Measurements from ENCODE around the gene PAGE4. TPM values are rescaled to one million over a fixed set of nuclear protein-coding genes. Genes with fewer than 3 reads are reported as not detected.

The PAGE4 gene
- total and polyA plus RNA-seq, 5 donors = not detected

DNA sequence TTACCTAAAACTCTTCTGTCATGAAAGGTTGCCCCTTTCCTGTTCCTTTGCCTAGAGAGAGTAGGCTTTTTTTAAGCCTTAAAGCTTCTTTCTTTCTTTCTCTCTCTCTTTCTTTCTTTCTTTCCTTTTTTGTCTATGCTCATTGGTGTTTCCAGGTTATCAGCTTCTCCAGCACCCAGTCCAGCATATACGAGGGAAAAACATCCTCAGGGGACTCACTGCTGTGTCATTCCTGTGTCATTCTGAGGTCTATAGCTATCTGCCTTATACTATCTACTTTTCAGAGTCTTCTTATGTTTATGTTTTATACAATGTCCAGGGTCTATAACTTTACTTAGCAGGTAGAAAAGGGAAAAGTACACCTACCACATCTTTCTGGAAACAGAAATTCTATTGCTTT, 39.6 kb downstream of the PAGE4 start:
- WGBS = 24% methylated on average over 1 of the region's 1 CpG
- H3K4me3 ChIP-seq (ENCODE audit: low read length) = no peak overlapping the region

DNA sequence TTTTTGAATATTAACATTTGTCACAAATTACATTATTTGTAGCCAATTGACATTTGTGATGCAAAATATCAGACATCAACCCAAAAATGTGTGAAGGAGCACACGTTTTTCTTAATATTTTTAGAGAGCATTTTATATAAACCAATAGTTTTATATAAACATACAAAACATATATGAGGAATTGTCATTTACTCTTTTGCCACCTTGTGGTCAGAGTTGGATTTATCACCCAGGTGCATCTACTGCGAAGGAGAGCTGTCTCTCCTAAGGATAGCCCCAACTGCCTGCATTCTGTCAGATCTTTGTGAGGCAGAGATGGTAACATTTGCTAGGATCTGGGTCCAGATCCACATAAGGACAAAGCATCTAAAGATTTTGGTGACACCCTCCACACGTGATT, 47.6 kb downstream of the PAGE4 start:
- 10% methylated on average over 3 of the region's 3 CpGs for WGBS
- no peaks in the 10 kb centered on the region for H3K27me3 ChIP-seq (ENCODE audit: control insufficient read depth, insufficient read depth)
- no peak overlapping the region for H3K27ac ChIP-seq (ENCODE audit: low read length)
- DNase-seq (no peak), ATAC-seq (no peak)
- intact Hi-C loops (cut with DNase I) = no loop called here
- peaks cover 4% of the 10 kb centered on the region for H3K4me1 ChIP-seq (ENCODE audit: control insufficient read depth, insufficient read depth, low read length)
- H3K9me3 ChIP-seq (ENCODE audit: control insufficient read depth, low read length) = no peaks in the 10 kb centered on the region
- no peak overlapping the region for H3K4me3 ChIP-seq (ENCODE audit: low read length)

More for the DNA sequence above, 39.6 kb downstream of the PAGE4 start:
- ATAC-seq = no peak
- intact Hi-C loops (cut with DNase I) = no loop called here
- Histone ChIP-seq H3K27ac (ENCODE audit: low read length) (no peak overlapping the region), H3K27me3 (ENCODE audit: control insufficient read depth, insufficient read depth) (no peaks in the 10 kb centered on the region), H3K4me1 (ENCODE audit: control insufficient read depth, insufficient read depth, low read length) (no peaks in the 10 kb centered on the region), H3K9me3 (ENCODE audit: control insufficient read depth, low read length) (no peaks in the 10 kb centered on the region)
- DNase-seq = no peak

DNA sequence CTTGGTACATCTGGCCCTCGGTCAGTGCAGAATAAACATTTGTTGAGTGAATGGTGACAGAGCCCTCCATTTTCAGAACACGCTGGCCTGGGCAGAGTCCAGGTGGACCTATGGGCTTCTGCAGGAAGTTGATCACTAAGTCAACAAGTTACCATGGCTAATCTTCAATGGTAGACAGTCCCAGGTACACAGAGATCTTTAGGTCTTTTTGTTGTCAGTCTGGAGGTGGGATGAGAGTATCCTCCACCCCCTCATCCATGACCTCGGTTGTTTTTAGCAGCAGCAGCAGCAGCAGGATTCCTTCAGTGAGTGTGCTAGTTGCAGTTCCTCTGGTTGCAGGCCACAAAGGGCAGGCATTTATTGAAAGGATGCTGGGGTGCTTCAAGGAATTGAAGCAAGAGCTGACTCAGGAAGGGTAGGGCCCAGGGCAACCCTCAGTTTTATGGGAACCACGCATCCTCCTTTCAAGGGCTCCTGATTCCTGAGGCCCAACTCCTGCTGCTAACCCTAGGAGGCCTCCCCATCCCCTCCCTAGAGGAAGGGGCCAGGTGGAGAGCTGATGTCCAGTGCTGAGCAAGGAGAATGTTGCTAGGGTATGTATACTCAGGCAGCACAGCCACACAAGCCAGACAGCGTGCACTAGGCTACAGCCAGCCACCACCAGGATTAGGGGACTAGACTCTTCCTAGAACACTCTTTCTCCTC, 48.4 kb downstream of the PAGE4 start:
- Histone ChIP-seq H3K27ac (ENCODE audit: low read length) (peak overlapping the region; percentile 45), H3K9me3 (ENCODE audit: control insufficient read depth, low read length) (no peaks in the 10 kb centered on the region), H3K4me1 (ENCODE audit: control insufficient read depth, insufficient read depth, low read length) (peaks cover 4% of the 10 kb centered on the region), H3K27me3 (ENCODE audit: control insufficient read depth, insufficient read depth) (no peaks in the 10 kb centered on the region), H3K4me3 (ENCODE audit: low read length) (no peak overlapping the region)
- intact Hi-C loops (cut with DNase I) = no loop called here
- DNase-seq = no peak
- 66% methylated on average over 5 of the region's 5 CpGs for WGBS
- ATAC-seq = no peak

DNA sequence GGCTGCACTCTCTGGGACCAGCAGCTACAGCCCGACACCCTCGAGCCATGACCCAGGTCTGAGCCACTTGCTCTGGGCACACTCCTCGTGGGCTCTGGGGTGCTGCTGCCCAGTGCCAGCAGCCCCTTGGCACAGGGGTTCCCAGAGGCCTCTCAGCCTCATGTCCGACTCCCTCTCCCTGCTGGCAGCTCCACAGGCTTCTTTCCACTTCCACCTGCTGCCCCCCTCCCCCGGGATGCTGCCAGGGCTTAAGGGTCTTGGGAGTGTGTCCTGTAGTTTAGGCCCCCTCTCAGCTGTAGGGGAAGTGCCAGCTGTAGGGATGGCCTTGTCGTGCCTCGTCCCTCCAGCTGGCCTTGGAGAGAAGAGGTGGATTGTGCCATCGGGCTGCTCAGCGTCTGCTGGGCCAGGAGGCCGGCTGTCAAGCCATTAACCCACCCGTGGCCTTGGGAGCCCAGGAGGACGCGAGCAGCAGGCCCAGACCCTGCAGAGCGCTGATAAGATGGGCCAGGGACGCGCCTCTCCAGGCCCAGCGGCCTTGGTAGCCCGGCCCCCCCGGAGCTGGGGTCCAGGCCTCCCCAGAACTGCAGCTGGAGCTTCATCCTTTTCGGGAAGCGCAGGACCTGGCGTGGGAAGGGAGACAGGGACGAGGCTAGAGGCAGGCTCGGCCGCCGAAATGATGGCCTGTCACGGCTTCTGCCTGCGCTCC, 49.2 kb downstream of the PAGE4 start:
- intact Hi-C loops (cut with DNase I) = no loop called here
- 16% methylated on average over 28 of the region's 28 CpGs for WGBS
- peak; percentile 9 to 60 (median 53) for DNase-seq

DNA sequence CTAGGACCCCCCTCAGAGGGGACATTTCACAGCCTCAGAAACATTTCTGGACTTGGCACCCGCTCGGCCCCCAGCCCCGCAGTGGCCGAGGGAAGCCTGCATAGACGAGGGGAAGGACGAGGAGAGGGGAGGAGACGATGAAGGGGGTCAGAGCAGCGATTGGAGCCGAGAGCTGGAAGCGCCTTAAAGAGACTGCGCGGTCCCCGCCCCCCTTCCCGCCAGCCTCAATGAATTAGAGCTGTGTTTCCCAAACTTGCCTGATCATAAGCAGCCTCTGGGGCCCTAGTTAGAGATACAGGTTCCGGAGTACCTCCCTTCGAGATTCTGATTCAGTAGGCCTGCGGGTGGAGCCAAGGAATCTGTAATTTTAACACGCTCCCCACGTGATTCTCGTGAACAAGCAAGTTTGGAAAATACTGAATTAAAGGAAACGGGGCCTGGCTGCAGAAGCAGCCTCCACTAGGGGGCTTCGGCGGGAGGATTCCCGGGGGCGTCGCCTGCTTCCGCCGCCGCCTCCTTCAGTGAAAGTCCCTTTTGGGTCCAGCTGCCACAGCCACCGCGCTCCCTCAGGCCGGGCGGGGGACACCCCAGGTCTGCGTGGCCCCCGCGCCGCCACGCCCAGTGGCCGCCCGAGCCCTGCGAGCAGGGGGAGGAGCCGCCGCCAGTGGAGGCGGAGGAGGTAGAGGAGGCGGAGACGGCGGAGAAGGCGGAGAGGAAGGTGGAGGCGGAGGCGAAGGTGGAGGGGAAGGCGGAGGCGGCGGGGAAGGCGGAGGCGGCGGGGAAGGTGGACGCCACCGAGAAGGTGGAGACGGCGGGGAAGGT, 49.9 kb downstream of the PAGE4 start, which contains the start of gene USP27X:
Gene USP27X, plus strand, starts transcription at position 651 of the 822 bp plus-strand sequence. CDS start 824 bp downstream, outside the sequence.
- Histone ChIP-seq H3K27me3 (ENCODE audit: control insufficient read depth, insufficient read depth) (no peaks in the 10 kb centered on the region), H3K9me3 (ENCODE audit: control insufficient read depth, low read length) (no peaks in the 10 kb centered on the region), H3K4me1 (ENCODE audit: control insufficient read depth, insufficient read depth, low read length) (peaks cover 4% of the 10 kb centered on the region), H3K27ac (ENCODE audit: low read length) (peak within 1 kb of the TSS; percentile 94), H3K4me3 (ENCODE audit: low read length) (peak within 1 kb of the TSS; percentile 95)
- intact Hi-C loops (cut with DNase I) = no loop called here
- peak; percentile 81 to 91 (median 90) for DNase-seq
- under 1% methylated on average over 55 of the region's 60 CpGs for WGBS
- peak; percentile 96 to 98 for ATAC-seq

More for the DNA sequence above, 49.2 kb downstream of the PAGE4 start:
- Histone ChIP-seq H3K27ac (ENCODE audit: low read length) (peak overlapping the region; percentile 94), H3K4me1 (ENCODE audit: control insufficient read depth, insufficient read depth, low read length) (peaks cover 4% of the 10 kb centered on the region), H3K4me3 (ENCODE audit: low read length) (peak overlapping the region; percentile 95), H3K27me3 (ENCODE audit: control insufficient read depth, insufficient read depth) (no peaks in the 10 kb centered on the region), H3K9me3 (ENCODE audit: control insufficient read depth, low read length) (no peaks in the 10 kb centered on the region)
- peak; percentile 22 to 30 for ATAC-seq

DNA sequence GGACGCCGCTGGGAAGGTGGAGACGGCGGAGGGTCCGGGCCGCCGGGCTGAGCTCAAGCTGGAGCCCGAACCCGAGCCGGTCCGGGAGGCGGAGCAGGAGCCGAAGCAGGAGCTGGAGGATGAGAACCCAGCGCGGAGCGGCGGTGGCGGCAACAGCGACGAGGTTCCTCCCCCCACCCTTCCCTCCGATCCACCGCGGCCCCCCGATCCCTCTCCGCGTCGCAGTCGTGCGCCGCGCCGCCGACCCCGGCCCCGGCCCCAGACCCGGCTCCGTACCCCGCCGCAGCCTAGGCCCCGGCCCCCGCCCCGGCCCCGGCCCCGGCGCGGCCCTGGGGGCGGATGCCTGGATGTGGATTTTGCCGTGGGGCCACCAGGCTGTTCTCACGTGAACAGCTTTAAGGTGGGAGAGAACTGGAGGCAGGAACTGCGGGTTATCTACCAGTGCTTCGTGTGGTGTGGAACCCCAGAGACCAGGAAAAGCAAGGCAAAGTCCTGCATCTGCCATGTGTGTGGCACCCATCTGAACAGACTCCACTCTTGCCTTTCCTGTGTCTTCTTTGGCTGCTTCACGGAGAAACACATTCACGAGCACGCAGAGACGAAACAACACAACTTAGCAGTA, 50.7 kb downstream of the PAGE4 start:
- intact Hi-C loops (cut with DNase I) = no loop called here
- Histone ChIP-seq H3K4me1 (ENCODE audit: control insufficient read depth, insufficient read depth, low read length) (peaks cover 4% of the 10 kb centered on the region), H3K4me3 (ENCODE audit: low read length) (peak overlapping the region; percentile 95), H3K27ac (ENCODE audit: low read length) (peak overlapping the region; percentile 94), H3K9me3 (ENCODE audit: control insufficient read depth, low read length) (no peaks in the 10 kb centered on the region), H3K27me3 (ENCODE audit: control insufficient read depth, insufficient read depth) (no peaks in the 10 kb centered on the region)
- 5% methylated on average over 42 of the region's 55 CpGs for WGBS
- ATAC-seq = peak; percentile 3 to 15
- DNase-seq = no peak

DNA sequence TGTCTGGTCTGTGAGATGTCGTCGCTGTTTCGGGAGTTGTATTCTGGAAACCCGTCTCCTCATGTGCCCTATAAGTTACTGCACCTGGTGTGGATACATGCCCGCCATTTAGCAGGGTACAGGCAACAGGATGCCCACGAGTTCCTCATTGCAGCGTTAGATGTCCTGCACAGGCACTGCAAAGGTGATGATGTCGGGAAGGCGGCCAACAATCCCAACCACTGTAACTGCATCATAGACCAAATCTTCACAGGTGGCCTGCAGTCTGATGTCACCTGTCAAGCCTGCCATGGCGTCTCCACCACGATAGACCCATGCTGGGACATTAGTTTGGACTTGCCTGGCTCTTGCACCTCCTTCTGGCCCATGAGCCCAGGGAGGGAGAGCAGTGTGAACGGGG, 51.6 kb downstream of the PAGE4 start:
- DNase-seq = peak in 1 of 3 donors; percentile 32
- H3K4me1 ChIP-seq (ENCODE audit: control insufficient read depth, insufficient read depth, low read length) = peaks cover 4% of the 10 kb centered on the region
- H3K27ac ChIP-seq (ENCODE audit: low read length) = no peak overlapping the region
- no peak overlapping the region for H3K4me3 ChIP-seq (ENCODE audit: low read length)
- intact Hi-C loops (cut with DNase I) = no loop called here
- H3K27me3 ChIP-seq (ENCODE audit: control insufficient read depth, insufficient read depth) = no peaks in the 10 kb centered on the region
- no peaks in the 10 kb centered on the region for H3K9me3 ChIP-seq (ENCODE audit: control insufficient read depth, low read length)
- no peak for ATAC-seq
- 96% methylated on average over 12 of the region's 12 CpGs for WGBS

Other genes with a start within 250 kb of the PAGE4 start
- not detected for gene GAGE12H, start 249.4 kb upstream of the PAGE4 start, total RNA-seq
- gene GAGE12H, start 249.4 kb upstream of the PAGE4 start, polyA plus RNA-seq = not detected
- not detected for gene GAGE2A, start 239.8 kb upstream of the PAGE4 start, total RNA-seq
- gene GAGE2A, start 239.8 kb upstream of the PAGE4 start, polyA plus RNA-seq = not detected
- gene GAGE1, start 230.3 kb upstream of the PAGE4 start, total RNA-seq = not detected
- not detected for gene GAGE1, start 230.3 kb upstream of the PAGE4 start, polyA plus RNA-seq
- gene PAGE1, start 133.3 kb upstream of the PAGE4 start, total RNA-seq = not detected
- not detected for gene PAGE1, start 133.3 kb upstream of the PAGE4 start, polyA plus RNA-seq
- gene USP27X, start 50.2 kb downstream of the PAGE4 start, total RNA-seq = 1 to 10 TPM; 2.1 to 4.7 (median 2.7) TPM
- 2.6 TPM for gene USP27X, start 50.2 kb downstream of the PAGE4 start, polyA plus RNA-seq
- gene CLCN5, start 93.3 kb downstream of the PAGE4 start, total RNA-seq = 1 to 10 TPM; 1.9 to 2.8 (median 2.6) TPM
- 0.57 TPM for gene CLCN5, start 93.3 kb downstream of the PAGE4 start, polyA plus RNA-seq

All from right cardiac atrium (tissue), 5 donors.